HepG2 (cell line): ENCODE measurements around the gene TTC31. TPM values are rescaled to one million over a fixed set of nuclear protein-coding genes. Genes with fewer than 3 reads are reported as not detected.
A peak's percentile ranks its signal among the peaks of the same experiment; 100 is the strongest.

Source experiments
- AGO1 ChIP-seq: fragments of 200-400 bp; formaldehyde crosslinking; IDR thresholded peaks from 2 replicates; pipeline ENCODE4 v1.6.1; 2017; ENCODE audit warnings: mild to moderate bottlenecking, low read depth, low read length, moderate library complexity; ENCODE audit not compliant: poor library complexity, severe bottlenecking
- AKAP8 ChIP-seq: sonication (generic); formaldehyde crosslinking; IDR thresholded peaks from 2 replicates; pipeline ENCODE4 v1.5.1; 2020; ENCODE audit warnings: mild to moderate bottlenecking, missing genetic modification reagents
- CREM ChIP-seq, 2 experiments: sonication (generic) in 1 of 2; formaldehyde crosslinking in 1 of 2; IDR thresholded peaks; 2 replicates each; pipeline versions ENCODE4 v1.4.0 to v1.6.1; 2016 to 2020; ENCODE audit warnings: antibody characterized with exemption in 1 of 2, mild to moderate bottlenecking in 1 of 2, missing genetic modification reagents in 1 of 2
- CTCF ChIP-seq: sonication (generic); formaldehyde crosslinking; IDR thresholded peaks from 2 replicates; pipeline ENCODE4 v1.5.0; 2020; ENCODE audit warnings: mild to moderate bottlenecking, missing genetic modification reagents, moderate library complexity
- DDIT3 ChIP-seq: sonication (generic); formaldehyde crosslinking; IDR thresholded peaks from 2 replicates; pipeline ENCODE4 v1.4.0; 2020; ENCODE audit warnings: mild to moderate bottlenecking, missing genetic modification reagents
- DNMT3B ChIP-seq: conservative IDR thresholded peaks from 2 replicates; pipeline ENCODE4 v1.6.1; 2016; ENCODE audit warnings: missing biosample characterization, control low read depth
- ELK4 ChIP-seq: sonication (generic); formaldehyde crosslinking; IDR thresholded peaks from 2 replicates; pipeline ENCODE4 v1.9.0; 2021; ENCODE audit warnings: missing genetic modification reagents, borderline replicate concordance
- MEIS1 ChIP-seq: sonication (generic); formaldehyde crosslinking; IDR thresholded peaks from 2 replicates; pipeline ENCODE4 v1.9.0; 2021; ENCODE audit warnings: mild to moderate bottlenecking, missing genetic modification reagents, moderate library complexity, borderline replicate concordance
- NFE2 ChIP-seq: sonication (generic); formaldehyde crosslinking; IDR thresholded peaks from 2 replicates; pipeline ENCODE4 v1.4.0; 2020; ENCODE audit warnings: missing genetic modification reagents
- NFIC ChIP-seq: IDR thresholded peaks from 2 replicates; pipeline ENCODE4 v1.6.1; 2012; ENCODE audit warnings: mild to moderate bottlenecking, low read length, inconsistent platforms
- PHB2 ChIP-seq: fragments of 450-650 bp; IDR thresholded peaks from 2 replicates; pipeline ENCODE4 v1.6.1; 2018; ENCODE audit not compliant: partially characterized antibody
- RFXANK ChIP-seq: IDR thresholded peaks from 2 replicates; pipeline ENCODE4 v1.6.1; 2016
- SETDB1 ChIP-seq: sonication (generic); formaldehyde crosslinking; IDR thresholded peaks from 2 replicates; pipeline ENCODE4 v1.5.1; 2020; ENCODE audit warnings: missing genetic modification reagents, mild to moderate bottlenecking, borderline replicate concordance
- SIX4 ChIP-seq: sonication (generic); formaldehyde crosslinking; IDR thresholded peaks from 2 replicates; pipeline ENCODE4 v1.4.0; 2020; ENCODE audit warnings: missing genetic modification reagents
- TAF15 ChIP-seq: fragments of 200-400 bp; formaldehyde crosslinking; IDR thresholded peaks from one replicate; pipeline ENCODE4 v1.6.1; 2018; ENCODE audit warnings: mild to moderate bottlenecking, low read depth, low read length; ENCODE audit not compliant: poor library complexity, severe bottlenecking
- TCF7 ChIP-seq: sonication (generic); IDR thresholded peaks from 2 replicates; pipeline ENCODE4 v1.6.1; 2016; ENCODE audit warnings: antibody characterized with exemption, low read depth
- ZFP82 ChIP-seq: sonication (generic); formaldehyde crosslinking; IDR thresholded peaks from 2 replicates; pipeline ENCODE4 v1.5.1; 2020; ENCODE audit warnings: mild to moderate bottlenecking, missing genetic modification reagents, borderline replicate concordance
- ZNF333 ChIP-seq: sonication (generic); formaldehyde crosslinking; IDR thresholded peaks from 2 replicates; pipeline ENCODE4 v1.4.0; 2020; ENCODE audit warnings: mild to moderate bottlenecking, missing genetic modification reagents, borderline replicate concordance
- ZNF451 ChIP-seq: sonication (generic); formaldehyde crosslinking; IDR thresholded peaks from 2 replicates; pipeline ENCODE4 v1.5.0; 2020; ENCODE audit warnings: mild to moderate bottlenecking, missing genetic modification reagents
- ZNF639 ChIP-seq: conservative IDR thresholded peaks from 2 replicates; pipeline ENCODE4 v1.6.1; 2018; ENCODE audit warnings: missing genetic modification reagents
- ZNF878 ChIP-seq: sonication (generic); formaldehyde crosslinking; IDR thresholded peaks from 2 replicates; pipeline ENCODE4 v1.8.1; 2023; ENCODE audit warnings: mild to moderate bottlenecking, missing genetic modification reagents, moderate library complexity
- ZSCAN5A ChIP-seq: sonication (generic); formaldehyde crosslinking; IDR thresholded peaks from 2 replicates; pipeline ENCODE4 v1.8.0; 2022; ENCODE audit warnings: mild to moderate bottlenecking, missing genetic modification reagents, borderline replicate concordance
- polyA plus RNA-seq, 8 experiments: library from polyadenylated mRNA; depleted of rRNA in 3 of 8; stranded (reverse) in 7 of 8; unstranded in 1 of 8; fragments of >200 nt; fragmentation: Illumina TruSeq in 4 of 8; extraction: Trizol in 4 of 8; gene quantifications; 2 replicates each; pipeline versions ENCODE4 v1.2.1 to v1.2.3, GENCODE V29; 2011 to 2016; ENCODE audit warnings: low read depth in 4 of 8, missing spikeins in 1 of 8, mixed read lengths in 1 of 8; ENCODE audit not compliant: insufficient read depth in 1 of 8
- total RNA-seq, 5 experiments: library from RNA; depleted of rRNA; stranded (reverse); fragments of >200 nt; fragmentation: Illumina TruSeq; extraction: Trizol; gene quantifications; 2 replicates each; pipeline ENCODE4 v1.2.3, GENCODE V29; 2016; ENCODE audit warnings: low read depth in 1 of 5

The TTC31 gene
- total and polyA plus RNA-seq, 2 of the 13 experiments (the other 11 are each of a cell fraction or from before 2014, with no cell fraction given): 28.3 to 39.5 TPM

- peak; percentile 83; the same call in 1 of the 2 replicates for TF ChIP-seq MEIS1 (CRISPR knock-in tag)
- peak; percentile 88 for TF ChIP-seq ZNF451 (CRISPR knock-in tag)
- peak; percentile 80; the same call in 1 of the 2 replicates for TF ChIP-seq ZNF333
- peak; percentile 2; the same call in 1 of the 2 replicates for TF ChIP-seq ZNF878 (CRISPR knock-in tag)
- TF ChIP-seq SIX4 (CRISPR knock-in tag): peak; percentile 83
- TF ChIP-seq ZSCAN5A: peak; percentile 28; the same call in 1 of the 2 replicates
- TF ChIP-seq PHB2: no peak
- TF ChIP-seq NFIC: peak; percentile 60; the same call in 1 of the 2 replicates
- peak; percentile 98 for TF ChIP-seq CREM (IDR thresholded peaks at IDR 0.05)
- TF ChIP-seq CREM (CRISPR knock-in tag; IDR thresholded peaks at IDR 0.05): no peak
- no peak for TF ChIP-seq TAF15
- TF ChIP-seq TCF7: no peak; the same call in 1 of the 2 replicates
- no peak; the same call in 1 of the 2 replicates for TF ChIP-seq AKAP8 (CRISPR knock-in tag)
- TF ChIP-seq ELK4 (CRISPR knock-in tag): no peak
- peak; percentile 85; the same call in 1 of the 2 replicates for TF ChIP-seq DDIT3 (CRISPR knock-in tag)
- peak; percentile 36 for TF ChIP-seq CTCF
- TF ChIP-seq SETDB1 (CRISPR knock-in tag): no peak
- peak; percentile 95 for TF ChIP-seq RFXANK
- TF ChIP-seq ZNF639: peak; percentile 95
- no peak for TF ChIP-seq NFE2 (CRISPR knock-in tag)
- TF ChIP-seq ZFP82 (CRISPR knock-in tag): no peak
- no peak for TF ChIP-seq AGO1
- TF ChIP-seq DNMT3B (CRISPR knock-in tag): peak; percentile 91
Observed at GRCh38 chr2:74454654-74455511, 28.0 kb upstream of the TTC31 start, which contains the start of gene INO80B (continued).
